Mucosa of descending colon (tissue), 3 donors: ENCODE data around the gene SRBD1. TPM values are rescaled to one million over a fixed set of nuclear protein-coding genes. Genes with fewer than 3 reads are reported as not detected.

Experiments
- ATAC-seq: fragments of 200-7000 bp; cut with Tn5 transposase; one replicate; pipeline ENCODE4 v1.9.1; 2020; ENCODE audit warnings: mild to moderate bottlenecking, moderate library complexity
- DNase-seq, 3 donors: peaks; one replicate each; pipeline ENCODE4 v3.0.0-alpha.2; 2020
- H3K36me3 ChIP-seq: fragments of 200-600 bp; one replicate; pipeline ENCODE4 v1.8.0; 2021; ENCODE audit warnings: low read depth, mild to moderate bottlenecking
- H3K4me1 ChIP-seq: fragments of 200-600 bp; one replicate; pipeline ENCODE4 v1.8.0; 2021; ENCODE audit warnings: low read depth, mild to moderate bottlenecking
- H3K4me3 ChIP-seq: fragments of 200-600 bp; one replicate; pipeline ENCODE4 v1.8.0; 2021; ENCODE audit warnings: mild to moderate bottlenecking
- H3K9me3 ChIP-seq: fragments of 200-600 bp; one replicate; pipeline ENCODE4 v1.8.0; 2021; ENCODE audit warnings: mild to moderate bottlenecking
- CTCF ChIP-seq: fragments of 200-600 bp; IDR thresholded peaks from one replicate; pipeline ENCODE4 v1.8.0; 2022; ENCODE audit warnings: antibody characterized with exemption, mild to moderate bottlenecking
- intact Hi-C, 2 donors: fragments of 100-400 bp; cut with DNase I in 1 of 2; cut with micrococcal nuclease in 1 of 2; formaldehyde crosslinking; loops; one replicate each; pipeline versions ENCODE4 v1.11.0 to v1.11.1; 2022; cut with DNase I, micrococcal nuclease
- total RNA-seq, 3 donors: library from RNA; stranded (reverse); fragmentation: NEBNext Ultra II Directional in 2 of 3; extraction: Animal tissue kit (Norgen Biotek cat#: 25700) in 2 of 3; gene quantifications; one replicate each; pipeline versions ENCODE4 v1.2.1 to v1.2.4, GENCODE V29; 2021 to 2023
- donor health status: DM: no; HTN: no; CAD: no; lungs with moderate emphysema.
- donor health status: DM: no; HTN: no; CAD: no.
- donor health status: DM: no; HTN: yes; CAD: no.

The SRBD1 gene
- total RNA-seq, 3 donors from 2014 or later, result 17.2 to 20.9 (median 17.3) TPM

- DNase-seq (no peak), ATAC-seq (peak; percentile 71)
- H3K4me1 ChIP-seq, result peaks cover 14% of the 10 kb centered on the region
- no peaks in the 10 kb centered on the region for H3K9me3 ChIP-seq
- TF ChIP-seq CTCF, result no peak
- no peak overlapping the region for H3K4me3 ChIP-seq
- intact Hi-C loops, result no loop called here
- H3K36me3 ChIP-seq, result no peaks in the 10 kb centered on the region
Measured at GRCh38 chr2:45570671-45571334, 40.3 kb downstream of the SRBD1 start.

- H3K36me3 ChIP-seq, result no peaks in the 10 kb centered on the region
- no peaks in the 10 kb centered on the region for H3K9me3 ChIP-seq
- TF ChIP-seq CTCF, result no peak
- DNase-seq, result no peak
- intact Hi-C loops, result no loop called here
- peaks cover 14% of the 10 kb centered on the region for H3K4me1 ChIP-seq
- no peak overlapping the region for H3K4me3 ChIP-seq
- ATAC-seq, result no peak
Measured at GRCh38 chr2:45568935-45569334, 42.1 kb downstream of the SRBD1 start.

DNA sequence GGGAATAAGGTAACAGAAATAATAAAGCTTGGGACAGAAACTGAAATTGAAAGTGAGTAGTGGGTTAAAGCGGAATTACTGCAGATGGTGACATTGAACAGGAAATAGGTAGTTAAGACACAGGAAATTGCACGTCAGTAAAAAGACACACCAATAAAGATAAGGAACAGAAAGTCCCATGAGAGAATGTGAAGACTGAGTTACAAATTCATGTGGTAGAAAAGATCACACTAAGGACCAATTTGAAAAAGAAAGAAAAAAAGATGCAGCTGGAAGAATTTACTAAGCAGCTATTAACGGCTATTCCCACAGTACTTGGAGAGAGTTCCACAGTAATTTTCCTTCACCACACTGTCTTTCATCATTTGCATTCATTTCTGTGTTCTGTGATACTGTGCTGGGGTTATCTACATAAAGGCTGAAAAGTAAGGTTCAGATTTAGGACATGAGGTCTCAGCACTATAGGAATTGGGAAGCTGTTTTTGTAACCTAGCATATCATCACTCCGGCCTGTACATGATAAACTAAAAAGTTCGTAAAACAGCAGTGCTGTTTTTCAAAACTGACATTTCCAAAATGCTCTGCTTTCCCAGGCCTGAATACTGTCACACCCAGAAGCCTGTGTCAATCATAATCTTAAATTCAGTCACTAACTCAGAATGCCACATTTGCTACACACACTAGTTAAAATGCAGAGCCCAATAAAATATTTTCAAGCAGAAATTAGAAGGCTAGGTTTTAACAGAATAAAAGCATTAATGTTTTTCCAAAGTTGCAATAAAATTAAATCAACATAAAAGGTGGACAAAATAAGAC, 42.9 kb downstream of the SRBD1 start:
- Histone ChIP-seq H3K36me3 (no peaks in the 10 kb centered on the region), H3K4me1 (peaks cover 14% of the 10 kb centered on the region), H3K9me3 (no peaks in the 10 kb centered on the region), H3K4me3 (no peak overlapping the region)
- TF ChIP-seq CTCF, result no peak
- intact Hi-C loops, result no loop called here
- ATAC-seq (peak; percentile 99), DNase-seq (no peak)

DNA sequence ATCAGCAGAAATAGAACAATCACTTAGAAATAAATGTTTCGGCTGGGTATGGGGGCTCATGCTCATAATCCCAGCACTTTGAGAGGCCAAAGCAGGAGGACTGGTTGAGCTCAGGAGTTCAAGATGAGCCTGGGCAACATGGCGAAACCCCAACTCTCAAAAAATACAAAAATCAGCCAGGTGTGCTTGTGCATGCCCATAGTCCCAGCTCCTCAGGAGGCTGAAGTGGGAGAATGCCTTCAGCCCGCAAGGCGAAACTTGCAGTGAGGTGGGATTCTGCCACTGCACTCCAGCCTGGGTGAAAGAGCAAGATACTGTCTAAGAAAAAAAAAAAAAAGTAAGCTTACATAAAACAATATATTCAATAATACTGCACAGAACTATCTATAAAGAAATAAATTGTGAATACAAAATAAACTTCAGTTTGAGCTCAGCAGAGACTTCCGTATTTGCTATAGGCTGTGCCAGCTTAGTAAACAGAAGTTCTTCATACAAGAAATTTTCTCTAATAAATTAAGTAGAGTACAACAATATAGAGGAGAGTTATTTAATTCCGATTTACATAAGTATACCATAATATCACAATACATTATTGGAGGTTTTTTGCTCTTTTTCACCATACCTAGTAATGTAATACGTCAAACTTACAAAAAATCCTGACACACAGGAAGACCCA, 43.6 kb downstream of the SRBD1 start:
- DNase-seq, result peak in 1 of 3 donors; percentile 28
- Histone ChIP-seq H3K9me3 (no peaks in the 10 kb centered on the region), H3K4me3 (no peak overlapping the region), H3K36me3 (no peaks in the 10 kb centered on the region), H3K4me1 (peaks cover 14% of the 10 kb centered on the region)
- no peak for TF ChIP-seq CTCF
- intact Hi-C loops, result no loop called here
- peak; percentile 6 for ATAC-seq

GRCh38 chr2:45559436-45559835, 51.6 kb downstream of the SRBD1 start:
- no peak for ATAC-seq
- Histone ChIP-seq H3K36me3 (no peaks in the 10 kb centered on the region), H3K4me3 (no peak overlapping the region), H3K4me1 (no peaks in the 10 kb centered on the region), H3K9me3 (no peaks in the 10 kb centered on the region)
- TF ChIP-seq CTCF, result no peak
- no peak for DNase-seq
- intact Hi-C loops, result no loop called here
